Measurements from ENCODE around the gene PHF1.
"Not testable (repeated sequence)": the region's sequence is repeated elsewhere in the genome, so short reads cannot be mapped to it uniquely, and the experiment has no call there.

Gene PHF1

GRCh38 chr6:33410711-33411631, at the start of gene PHF1:
TSS of gene PHF1 (plus strand) at chr6:33411014. CDS start at chr6:33412264, 1,250 bp downstream.
- FAIRE-seq, result no peak

GRCh38 chr6:33363486-33363885, 47.3 kb upstream of the PHF1 start:
- FAIRE-seq, result not testable (repeated sequence)

DNA sequence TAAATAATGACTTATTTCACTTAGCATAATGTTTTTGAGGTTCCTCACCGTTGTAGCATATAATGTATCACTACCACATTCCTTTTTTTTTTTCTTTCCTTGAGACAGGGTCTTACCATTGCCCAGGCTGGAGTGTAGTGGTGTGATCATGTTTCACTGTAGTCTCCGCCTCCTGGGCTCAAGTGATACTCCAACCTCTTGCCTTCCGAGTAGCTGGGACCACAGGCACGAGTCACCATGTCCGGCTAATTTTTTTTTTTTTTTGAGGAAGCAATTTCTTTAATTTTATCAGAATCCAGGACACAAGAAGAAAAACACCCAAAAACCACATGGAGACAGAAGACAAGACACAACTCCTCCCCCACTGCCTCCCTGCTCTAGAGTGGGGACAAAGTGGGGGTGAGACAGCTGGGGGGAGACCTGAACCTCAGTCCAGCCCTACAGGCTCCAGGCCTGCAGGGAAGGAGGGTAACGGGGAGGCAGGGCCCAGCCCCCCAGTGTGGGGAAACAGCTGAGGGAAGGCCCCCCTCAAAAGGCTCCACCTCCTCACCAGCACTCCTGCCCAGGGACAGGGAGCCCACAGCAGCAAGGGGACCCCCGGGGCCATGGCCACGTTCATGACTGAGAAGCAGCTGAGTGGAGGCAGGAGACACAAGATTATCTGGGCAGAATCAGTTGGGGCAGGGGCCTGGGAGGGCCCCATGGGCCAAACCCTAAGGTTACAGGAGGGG, 46.2 kb upstream of the PHF1 start:
- not testable (repeated sequence) for FAIRE-seq

- not testable (repeated sequence) for FAIRE-seq
Measured at GRCh38 chr6:33365206-33365971, 45.4 kb upstream of the PHF1 start.

DNA sequence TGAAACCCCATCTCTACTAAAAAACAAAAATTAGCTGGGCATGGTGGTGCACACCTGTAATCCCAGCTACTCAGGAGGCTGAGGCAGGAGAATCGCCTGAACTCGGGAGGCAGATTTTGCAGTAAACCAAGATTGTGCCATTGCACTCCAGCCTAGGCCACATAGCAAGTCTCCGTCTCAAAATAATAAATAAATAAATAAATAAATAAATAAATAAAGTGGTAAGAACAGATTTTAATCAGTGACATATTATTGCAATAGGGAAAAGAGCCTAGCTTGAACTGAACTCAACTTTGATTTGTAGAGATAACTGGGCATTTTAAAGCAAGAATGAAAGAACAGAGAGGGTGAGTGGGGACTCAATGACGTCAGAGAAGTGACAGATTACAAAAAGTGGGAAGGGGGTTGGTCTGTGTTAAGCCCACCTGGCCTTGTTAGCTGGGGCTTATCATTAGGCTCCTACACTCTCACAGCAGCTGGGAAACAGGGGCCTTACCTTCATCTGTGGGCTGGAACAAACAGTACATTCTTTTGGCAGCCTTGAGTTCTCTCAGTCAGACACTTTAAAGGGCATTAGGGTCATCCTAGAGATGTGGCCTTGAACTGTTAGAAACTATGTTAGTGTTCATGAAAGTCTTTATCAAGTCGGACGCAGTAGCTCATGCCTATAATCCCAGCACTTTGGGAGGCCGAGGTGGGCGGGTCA, 43.7 kb upstream of the PHF1 start:
- FAIRE-seq, result no peak

GRCh38 chr6:33367715-33368025, 43.1 kb upstream of the PHF1 start:
- not testable (repeated sequence) for FAIRE-seq

DNA sequence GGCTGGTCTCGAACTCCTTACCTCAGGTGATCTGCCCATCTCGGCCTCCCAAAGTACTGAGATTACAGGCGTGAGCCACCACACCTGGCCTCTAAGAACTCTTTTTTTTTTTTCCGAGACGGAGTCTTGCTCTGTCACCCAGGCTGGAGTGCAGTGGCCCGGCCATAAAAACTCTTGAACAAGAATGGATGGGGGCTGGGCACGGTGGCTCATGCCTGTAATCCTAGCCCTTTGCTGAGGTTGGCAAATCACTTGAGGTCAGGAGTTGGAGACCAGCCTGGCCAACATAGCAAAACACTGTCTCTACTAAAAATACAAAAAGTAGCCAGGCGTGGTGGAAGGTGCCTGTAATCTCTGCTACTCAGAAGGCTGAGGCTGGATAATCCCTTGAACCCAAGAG, 38.9 kb upstream of the PHF1 start:
- FAIRE-seq, result not testable (repeated sequence)

DNA sequence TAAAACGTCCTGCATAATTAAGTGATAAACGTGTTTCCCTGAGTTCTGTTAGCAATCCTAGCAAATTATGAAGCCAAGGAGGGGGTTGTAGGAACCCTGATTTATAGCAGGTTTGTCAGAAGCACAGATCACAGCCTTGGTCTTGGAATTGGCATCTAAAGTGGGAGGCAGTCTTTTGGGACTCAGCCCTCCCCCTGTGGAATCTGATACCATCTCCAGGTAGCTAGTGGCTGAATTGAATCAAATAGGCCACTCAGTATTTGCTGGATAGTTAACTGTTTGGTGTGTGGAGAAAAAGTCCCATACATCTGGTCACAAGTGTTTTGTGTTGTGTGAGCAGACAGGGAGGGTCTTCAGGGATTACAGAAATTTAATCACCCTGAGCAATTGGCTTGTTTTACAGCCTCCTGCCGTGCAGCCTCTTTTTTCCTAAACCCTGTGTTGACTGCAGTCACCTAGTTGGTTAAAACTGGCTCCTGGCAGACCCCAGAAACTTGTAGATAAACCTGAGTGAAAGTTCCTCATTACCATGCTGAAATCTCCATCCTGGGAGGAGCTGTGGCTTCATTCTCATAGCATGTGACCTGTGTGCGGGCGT, 38.2 kb upstream of the PHF1 start:
- FAIRE-seq, result no peak

DNA sequence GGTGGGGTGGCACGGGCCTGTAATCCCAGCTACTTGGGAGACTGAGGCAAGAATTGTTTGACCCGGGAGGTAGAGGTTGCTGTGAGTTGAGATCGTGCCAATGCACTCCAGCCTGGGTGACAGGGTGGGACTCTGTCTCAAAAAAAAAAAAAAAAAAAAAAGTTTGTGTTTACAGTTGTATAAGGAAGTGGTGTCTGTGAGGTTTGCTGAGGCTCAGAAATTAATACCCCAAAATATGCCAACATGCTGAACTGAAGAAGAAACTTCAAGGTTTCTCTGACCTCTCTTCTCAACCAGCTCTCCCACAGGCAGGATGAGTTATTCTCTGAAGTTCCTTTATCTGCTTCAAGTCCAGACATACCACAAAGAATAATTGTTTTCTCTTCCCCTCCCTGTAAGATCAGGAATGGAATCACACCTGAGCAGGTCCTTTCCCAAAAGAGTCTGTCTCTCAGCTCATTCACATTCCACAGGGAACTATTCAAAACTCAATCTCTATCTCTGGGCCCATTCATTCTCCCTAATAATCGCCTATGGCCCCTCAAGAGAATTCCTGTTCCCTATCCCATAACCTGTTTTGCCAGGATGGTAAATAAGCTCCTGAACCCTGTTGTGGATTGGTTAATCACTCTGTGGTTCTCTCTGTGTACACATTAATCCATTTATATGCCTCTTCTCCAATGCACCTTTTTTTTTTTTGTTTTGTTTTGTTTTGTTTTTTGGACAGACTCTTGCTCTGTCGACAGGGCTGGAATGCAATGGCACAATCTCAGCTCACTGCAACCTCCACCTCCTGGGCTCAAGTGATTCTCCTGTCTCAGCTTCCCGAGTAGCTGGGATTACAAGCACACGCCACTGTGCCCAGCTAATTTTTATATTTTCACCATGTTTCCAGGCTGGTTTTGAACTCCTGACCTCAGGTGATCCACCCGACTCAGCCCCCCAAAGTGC, 36.6 kb upstream of the PHF1 start:
- no peak for FAIRE-seq

GRCh38 chr6:33375143-33375671, 35.6 kb upstream of the PHF1 start:
- no peak for FAIRE-seq

DNA sequence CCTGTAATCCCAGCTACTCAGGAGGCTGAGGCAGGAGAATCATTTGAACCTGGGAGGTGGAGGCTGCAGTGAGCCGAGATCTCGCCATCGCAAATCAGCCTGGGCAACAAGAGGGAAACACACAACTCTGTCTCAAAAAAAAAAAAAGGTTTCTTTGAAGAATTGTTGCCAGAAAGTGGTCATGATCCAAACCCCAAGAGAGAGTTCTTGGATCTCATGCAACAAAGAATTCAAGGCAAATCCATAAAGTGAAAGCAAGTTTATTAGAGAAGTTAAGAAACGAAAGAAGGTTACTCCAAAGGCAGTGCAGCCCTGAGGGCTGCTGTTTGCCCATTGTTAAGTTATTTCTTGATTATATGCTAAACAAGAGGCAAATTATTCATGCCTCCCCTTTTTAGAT, 33.6 kb upstream of the PHF1 start:
- no peak for FAIRE-seq

DNA sequence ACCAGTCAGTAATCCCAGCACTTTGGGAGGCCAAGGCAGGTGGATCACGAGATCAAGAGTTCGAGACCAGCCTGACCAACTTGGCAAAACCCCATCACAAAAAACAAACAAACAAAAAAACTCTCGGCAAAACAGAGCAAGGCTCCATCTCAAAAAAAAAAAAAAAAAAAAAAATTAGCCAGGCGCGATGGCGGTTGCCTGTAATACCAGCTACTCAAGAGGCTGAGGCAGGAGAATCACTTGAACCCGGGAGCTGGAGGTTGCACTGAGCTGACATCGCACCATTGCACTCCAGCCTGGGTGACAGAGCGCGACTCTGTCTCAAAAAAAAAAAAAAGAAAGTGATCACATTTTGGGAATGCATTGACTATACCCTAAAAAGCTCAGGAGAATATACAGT, 31.6 kb upstream of the PHF1 start:
- FAIRE-seq, result not testable (repeated sequence)

- FAIRE-seq, result no peak
Measured at GRCh38 chr6:33380272-33380981, 30.4 kb upstream of the PHF1 start.

DNA sequence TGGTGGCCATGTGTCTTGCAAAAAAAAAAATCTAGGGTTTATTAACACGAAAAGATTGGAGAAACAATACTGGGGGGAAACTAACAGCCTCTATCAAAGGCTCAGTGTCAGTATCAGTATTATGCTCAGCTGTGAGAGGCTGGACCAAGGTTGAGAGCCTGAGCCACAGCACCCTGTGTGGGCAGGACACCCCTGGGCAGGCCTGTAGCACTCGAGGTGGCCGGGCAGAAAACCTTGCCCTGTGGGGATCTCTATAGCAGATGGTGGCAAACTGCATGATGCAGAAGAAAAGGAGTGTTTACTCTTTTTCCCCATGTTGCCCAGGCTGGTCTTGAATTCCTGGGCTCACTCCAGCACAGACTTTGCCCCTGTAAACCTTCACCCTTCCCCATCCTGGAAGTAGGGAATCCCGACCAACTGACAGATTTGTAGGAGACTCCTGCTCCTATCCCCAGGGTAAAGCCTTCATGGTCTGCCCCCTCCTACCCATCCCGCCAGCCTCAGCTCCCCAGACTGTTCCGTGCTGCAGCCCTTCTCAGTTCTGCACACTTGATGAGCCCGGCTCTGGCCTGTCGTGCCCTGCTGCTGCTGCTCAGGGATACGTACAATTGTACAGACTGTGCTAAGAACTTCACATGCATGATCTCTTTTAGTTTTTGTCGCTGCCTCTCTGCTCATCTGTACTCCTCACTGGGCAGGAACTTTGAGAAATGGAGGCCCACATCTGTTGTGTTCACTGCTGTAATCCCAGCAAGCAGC, 27.2 kb upstream of the PHF1 start:
- no peak for FAIRE-seq

GRCh38 chr6:33384581-33385020, 26.2 kb upstream of the PHF1 start:
- no peak for FAIRE-seq

- FAIRE-seq, result no peak
Measured at GRCh38 chr6:33390173-33390572, 20.6 kb upstream of the PHF1 start.

GRCh38 chr6:33390767-33391277, 20.0 kb upstream of the PHF1 start:
- no peak for FAIRE-seq

DNA sequence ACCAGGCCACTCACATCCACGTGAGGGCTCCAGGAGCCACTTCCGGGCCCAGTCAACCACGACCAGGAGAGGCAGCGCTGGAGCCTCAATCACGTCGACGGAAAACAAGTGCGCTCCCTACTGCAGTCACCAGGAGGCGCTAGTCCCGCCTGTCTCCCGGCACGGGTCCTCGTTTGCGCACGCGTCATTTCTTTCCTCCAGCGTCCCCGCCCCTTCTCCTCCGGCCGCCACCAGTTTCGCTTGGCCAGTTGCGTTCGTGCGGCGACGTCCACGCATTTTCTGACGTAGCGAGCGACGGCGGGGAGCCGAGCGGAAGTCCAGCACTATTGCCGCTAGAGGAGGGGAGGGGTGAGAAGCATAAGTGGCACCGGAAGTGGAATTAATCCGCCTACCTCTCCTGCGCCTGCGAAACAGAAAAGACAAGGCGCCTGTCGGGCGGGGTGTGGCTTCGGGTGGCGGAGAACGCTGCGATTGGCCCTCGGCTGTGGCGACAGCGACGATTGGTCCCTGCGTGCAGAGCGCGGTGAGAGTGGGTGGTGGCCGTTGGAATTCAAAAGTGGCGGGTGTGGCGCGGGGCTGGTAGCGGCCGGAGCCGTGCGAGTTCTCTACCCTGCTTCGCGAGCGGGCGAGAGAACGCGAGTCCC, 19.4 kb upstream of the PHF1 start, which contains the start of gene KIFC1:
TSS of gene KIFC1 (plus strand) at position 546 of the 644 bp plus-strand sequence. CDS start 163 bp downstream, outside the sequence.
- peak; percentile 98 for FAIRE-seq
